Measurements from ENCODE around the gene MAGEH1. TPM values are rescaled to one million over a fixed set of nuclear protein-coding genes. Genes with fewer than 3 reads are reported as not detected.

MAGEH1 gene
- total RNA-seq, 4 donors from 2014 or later, result 7.9 to 15.2 (median 13.0) TPM

DNA sequence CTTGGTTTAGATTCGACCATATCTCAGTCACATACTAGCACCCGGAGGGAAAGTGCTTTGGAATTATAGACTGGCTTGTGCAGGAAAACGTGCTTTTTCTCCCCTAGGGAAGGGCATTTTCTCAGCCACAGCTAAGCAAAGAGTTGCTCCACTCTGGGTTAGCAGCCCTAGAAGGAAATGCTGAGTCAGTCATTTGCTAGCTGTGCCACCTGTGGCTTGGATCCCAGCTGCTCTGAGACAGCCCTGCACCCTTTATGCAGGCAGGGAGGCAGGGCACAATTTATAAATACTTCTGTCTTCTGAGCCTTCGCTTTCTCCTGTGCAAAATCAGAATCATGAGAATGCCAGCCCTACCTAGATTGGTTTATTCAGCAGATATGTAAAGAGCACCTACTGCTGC, 39.0 kb downstream of the MAGEH1 start:
- no peak for DNase-seq

More for the DNA sequence above, 39.0 kb downstream of the MAGEH1 start:
- TF ChIP-seq, protein P1, sequence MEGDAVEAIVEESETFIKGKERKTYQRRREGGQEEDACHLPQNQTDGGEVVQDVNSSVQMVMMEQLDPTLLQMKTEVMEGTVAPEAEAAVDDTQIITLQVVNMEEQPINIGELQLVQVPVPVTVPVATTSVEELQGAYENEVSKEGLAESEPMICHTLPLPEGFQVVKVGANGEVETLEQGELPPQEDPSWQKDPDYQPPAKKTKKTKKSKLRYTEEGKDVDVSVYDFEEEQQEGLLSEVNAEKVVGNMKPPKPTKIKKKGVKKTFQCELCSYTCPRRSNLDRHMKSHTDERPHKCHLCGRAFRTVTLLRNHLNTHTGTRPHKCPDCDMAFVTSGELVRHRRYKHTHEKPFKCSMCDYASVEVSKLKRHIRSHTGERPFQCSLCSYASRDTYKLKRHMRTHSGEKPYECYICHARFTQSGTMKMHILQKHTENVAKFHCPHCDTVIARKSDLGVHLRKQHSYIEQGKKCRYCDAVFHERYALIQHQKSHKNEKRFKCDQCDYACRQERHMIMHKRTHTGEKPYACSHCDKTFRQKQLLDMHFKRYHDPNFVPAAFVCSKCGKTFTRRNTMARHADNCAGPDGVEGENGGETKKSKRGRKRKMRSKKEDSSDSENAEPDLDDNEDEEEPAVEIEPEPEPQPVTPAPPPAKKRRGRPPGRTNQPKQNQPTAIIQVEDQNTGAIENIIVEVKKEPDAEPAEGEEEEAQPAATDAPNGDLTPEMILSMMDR (IDR thresholded peaks at IDR 0.05 in 4 of 5, conservative IDR thresholded peaks at IDR 0.05 in 1 of 5), result no peak
- no peaks in the 10 kb centered on the region for H3K9me3 ChIP-seq
- in situ Hi-C loops (cut with MboI; ENCODE audit: low sequenced_read_pairs in 4 of 4), result loop anchor here in 1 of 4 donors (25.0 kb wide), 1 partner anchor 221 kb away; the partner anchor contains the start of gene RRAGB
- no peaks in the 10 kb centered on the region for H3K4me1 ChIP-seq
- H3K4me3 ChIP-seq, result no peak overlapping the region
- H3K27ac ChIP-seq, result no peak overlapping the region
- H3K27me3 ChIP-seq, result no peaks in the 10 kb centered on the region
- H3K36me3 ChIP-seq, result no peaks in the 10 kb centered on the region
- intact Hi-C loops (cut with DNase I; ENCODE audit: low total_unique reads), result no loop called here
- no peak for ATAC-seq

Small RNA genes within 50 kb of the gene (microRNA-seq; reads per million reads assigned to microRNA genes)
- gene MIR4536-1 (ENCODE audit: borderline replicate concordance in 2 of 2) (0 reads per million in 2 donors), gene MIR4536-2 (ENCODE audit: borderline replicate concordance in 2 of 2) (0 reads per million in 2 donors)

Other genes with a start within 250 kb of the MAGEH1 start
- not detected for gene PAGE5, start 231.8 kb upstream of the MAGEH1 start, total RNA-seq
- not detected for gene PAGE3, start 187.2 kb upstream of the MAGEH1 start, total RNA-seq
- gene USP51, start 37.7 kb downstream of the MAGEH1 start, total RNA-seq, result 1 to 10 TPM in 1 of 4 donors, under 1 TPM in 3; 0.09 to 1.2 (median 0.57) TPM
- not detected for gene FOXR2, start 171.3 kb downstream of the MAGEH1 start, total RNA-seq

Data from gastrocnemius medialis (tissue), 4 donors.